ENCODE data around the gene CCDC12. TPM values are rescaled to one million over a fixed set of nuclear protein-coding genes. Genes with fewer than 3 reads are reported as not detected.

The CCDC12 gene
- total RNA-seq, 1 experiment from 2014 or later, result 33.1 TPM

GRCh38 chr3:46883054-46883829, 93.3 kb downstream of the CCDC12 start:
- DNase-seq (ENCODE audit: extremely low read depth, low read depth), result no peak

GRCh38 chr3:46882377-46883053, 94.0 kb downstream of the CCDC12 start:
- no peak for DNase-seq (ENCODE audit: extremely low read depth, low read depth)

GRCh38 chr3:46881596-46882376, 94.8 kb downstream of the CCDC12 start:
- no peak for DNase-seq (ENCODE audit: extremely low read depth, low read depth)

- no peak for DNase-seq (ENCODE audit: extremely low read depth, low read depth)
Measured at GRCh38 chr3:46880884-46881595, 95.5 kb downstream of the CCDC12 start.

- DNase-seq (ENCODE audit: extremely low read depth, low read depth), result no peak
Measured at GRCh38 chr3:46878781-46879436, 97.6 kb downstream of the CCDC12 start.

GRCh38 chr3:46877406-46878125, 99.0 kb downstream of the CCDC12 start, which contains the start of gene PTH1R:
Gene PTH1R, plus strand, starts transcription at chr3:46877721. Its CDS starts 5,839 bp downstream, at chr3:46883560.
- DNase-seq (ENCODE audit: extremely low read depth, low read depth), result no peak

GRCh38 chr3:46876313-46877300, 99.9 kb downstream of the CCDC12 start:
- DNase-seq (ENCODE audit: extremely low read depth, low read depth), result no peak

GRCh38 chr3:46875560-46875959, 101.0 kb downstream of the CCDC12 start:
- DNase-seq (ENCODE audit: extremely low read depth, low read depth), result no peak

- no peak for DNase-seq (ENCODE audit: extremely low read depth, low read depth)
Measured at GRCh38 chr3:46874430-46874829, 102.1 kb downstream of the CCDC12 start.

- no peak for DNase-seq (ENCODE audit: extremely low read depth, low read depth)
Measured at GRCh38 chr3:46873521-46873920, 103.0 kb downstream of the CCDC12 start.

Small RNA genes lying within 50 kb of the gene (small RNA-seq; reads per million reads assigned to genes)
- 0 reads per million in 2 experiments for gene AC109583.2

Other genes starting within 250 kb of the CCDC12 start
- gene MYL3, start 113.3 kb downstream of the CCDC12 start, total RNA-seq (2014; rRNA removed; shearing (Covaris generic)), result not detected in 2 replicates
- gene PTH1R, start 99.0 kb downstream of the CCDC12 start, total RNA-seq (2014; rRNA removed; shearing (Covaris generic)), result 0.20 and 0.30 TPM in 2 replicates
- 14.8 and 16.3 TPM in 2 replicates for gene NBEAL2, start 2.9 kb upstream of the CCDC12 start, total RNA-seq (2014; rRNA removed; shearing (Covaris generic))
- 14.1 and 17.6 TPM in 2 replicates for gene SETD2, start 187.4 kb upstream of the CCDC12 start, total RNA-seq (2014; rRNA removed; shearing (Covaris generic))